Transverse colon (tissue), 4 donors: ENCODE data around the gene ANXA6.

Experiments
- CTCF ChIP-seq, 5 experiments: fragments of 200-600 bp in 3 of 5; fragments of 450-650 bp in 2 of 5; sonication (generic) in 3 of 5; IDR thresholded peaks; 1 replicate in 2 of 5; 2 replicates in 3 of 5; pipeline ENCODE4 v1.5.1; 2016 to 2017; ENCODE audit warnings: antibody characterized with exemption in 5 of 5, inconsistent platforms in 3 of 5, mild to moderate bottlenecking in 2 of 5, moderate library complexity in 1 of 5
- EP300 ChIP-seq: sonication (generic); formaldehyde crosslinking; IDR thresholded peaks from one replicate; pipeline ENCODE4 v1.6.1; 2017; ENCODE audit warnings: antibody characterized with exemption, low read depth
- POLR2A ChIP-seq: fragments of 450-650 bp; IDR thresholded peaks from one replicate; pipeline ENCODE4 v1.6.1; 2016; ENCODE audit warnings: antibody characterized with exemption, mild to moderate bottlenecking, moderate library complexity
- POLR2AphosphoS5 ChIP-seq, 3 donors: sonication (generic); formaldehyde crosslinking; IDR thresholded peaks; one replicate each; pipeline ENCODE4 v1.6.1; 2016; ENCODE audit warnings: antibody characterized with exemption in 3 of 3

GRCh38 chr5:151052836-151053235, 104.7 kb downstream of the ANXA6 start:
- TF ChIP-seq CTCF (IDR thresholded peaks at IDR 0.05) (no peak), EP300 (no peak), POLR2AphosphoS5 (IDR thresholded peaks at IDR 0.05) (no peak), POLR2A (no peak)
